SK-N-MC (cell line): ENCODE measurements around the gene FRMD3.

ENCODE experiments used
- EZH2 ChIP-seq: fragments of 200-600 bp; sonication (generic); IDR thresholded peaks from one replicate; pipeline ENCODE4 v1.6.1; 2017; ENCODE audit warnings: antibody characterized with exemption
- POLR2AphosphoS5 ChIP-seq: IDR thresholded peaks from 2 replicates; pipeline ENCODE4 v1.6.1; 2012; ENCODE audit warnings: mild to moderate bottlenecking, low read depth, low read length, borderline replicate concordance

DNA sequence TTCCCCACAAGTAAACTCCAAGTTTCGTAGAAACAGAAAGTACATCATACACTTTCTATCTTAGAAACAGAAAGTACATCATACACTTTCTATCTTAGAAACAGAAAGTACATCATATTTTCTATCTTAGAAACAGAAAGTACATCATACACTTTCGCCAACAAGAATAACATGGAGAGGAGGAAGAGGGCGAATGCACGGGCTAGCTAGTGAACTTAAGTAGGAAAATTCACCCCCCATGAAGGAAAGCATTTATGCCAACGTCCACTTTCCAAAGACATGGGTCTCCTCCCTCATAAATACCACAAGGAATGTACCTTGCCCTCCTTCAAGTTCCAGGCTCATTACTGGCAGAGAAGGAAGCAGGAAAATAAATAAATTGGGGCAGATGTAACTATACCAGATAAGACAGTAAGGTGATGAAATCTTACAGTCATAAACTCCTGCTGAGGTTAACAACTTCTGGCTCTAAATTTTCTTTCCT lies 64.7 kb downstream of the FRMD3 start:
- no peak for TF ChIP-seq EZH2
- TF ChIP-seq POLR2AphosphoS5: no peak
